ENCODE results near the gene PKHD1. TPM values are rescaled to one million over a fixed set of nuclear protein-coding genes. Genes with fewer than 3 reads are reported as not detected.

PKHD1 gene
- total and polyA plus RNA-seq, 2 of the 8 experiments (the other 6 are each of a cell fraction or from before 2014, with no cell fraction given), result 0.06 to 0.09 TPM

DNA sequence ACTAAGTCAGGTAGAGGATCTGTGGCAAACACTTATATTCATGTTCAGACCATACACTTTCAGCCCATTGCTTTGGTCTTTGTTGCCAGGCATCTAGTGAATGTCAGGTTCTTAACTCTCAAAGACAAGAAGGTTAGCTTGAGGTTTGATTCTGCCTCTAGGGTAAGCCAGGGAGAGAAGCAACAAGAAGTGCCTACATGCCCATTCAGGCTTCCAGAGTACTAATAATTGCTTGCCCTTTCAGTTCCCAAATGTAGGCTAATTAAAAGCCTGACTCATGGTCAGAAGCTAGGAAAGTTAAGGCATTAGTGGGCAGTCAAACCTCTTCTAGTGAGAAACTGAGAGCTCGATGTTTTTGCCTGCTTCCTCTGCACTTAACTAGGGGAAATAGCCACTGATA lies 492.4 kb downstream of the PKHD1 start:
- TF ChIP-seq, protein P1, sequence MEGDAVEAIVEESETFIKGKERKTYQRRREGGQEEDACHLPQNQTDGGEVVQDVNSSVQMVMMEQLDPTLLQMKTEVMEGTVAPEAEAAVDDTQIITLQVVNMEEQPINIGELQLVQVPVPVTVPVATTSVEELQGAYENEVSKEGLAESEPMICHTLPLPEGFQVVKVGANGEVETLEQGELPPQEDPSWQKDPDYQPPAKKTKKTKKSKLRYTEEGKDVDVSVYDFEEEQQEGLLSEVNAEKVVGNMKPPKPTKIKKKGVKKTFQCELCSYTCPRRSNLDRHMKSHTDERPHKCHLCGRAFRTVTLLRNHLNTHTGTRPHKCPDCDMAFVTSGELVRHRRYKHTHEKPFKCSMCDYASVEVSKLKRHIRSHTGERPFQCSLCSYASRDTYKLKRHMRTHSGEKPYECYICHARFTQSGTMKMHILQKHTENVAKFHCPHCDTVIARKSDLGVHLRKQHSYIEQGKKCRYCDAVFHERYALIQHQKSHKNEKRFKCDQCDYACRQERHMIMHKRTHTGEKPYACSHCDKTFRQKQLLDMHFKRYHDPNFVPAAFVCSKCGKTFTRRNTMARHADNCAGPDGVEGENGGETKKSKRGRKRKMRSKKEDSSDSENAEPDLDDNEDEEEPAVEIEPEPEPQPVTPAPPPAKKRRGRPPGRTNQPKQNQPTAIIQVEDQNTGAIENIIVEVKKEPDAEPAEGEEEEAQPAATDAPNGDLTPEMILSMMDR (IDR thresholded peaks at IDR 0.05; ENCODE audit: control extremely low read depth in 1 of 3, insufficient read depth in 1 of 3, low read depth in 1 of 3, low read length in 3 of 3), result no peak
- TF ChIP-seq SIN3A (conservative IDR thresholded peaks at IDR 0.05 in 1 of 2, IDR thresholded peaks at IDR 0.05 in 1 of 2; ENCODE audit: low read depth in 1 of 2, low read length in 2 of 2) (no peak), KDM4A (IDR thresholded peaks at IDR 0.05; ENCODE audit: low read depth, low read length, severe bottlenecking) (no peak), HDAC2 (IDR thresholded peaks at IDR 0.05; ENCODE audit: borderline replicate concordance in 1 of 2, low read depth in 2 of 2, low read length in 2 of 2) (no peak), CBX8 (IDR thresholded peaks at IDR 0.05; ENCODE audit: borderline replicate concordance, low read depth, low read length) (no peak), POU5F1 (IDR thresholded peaks at IDR 0.05; ENCODE audit: low read depth, low read length) (no peak)
- TF ChIP-seq, protein P2, sequence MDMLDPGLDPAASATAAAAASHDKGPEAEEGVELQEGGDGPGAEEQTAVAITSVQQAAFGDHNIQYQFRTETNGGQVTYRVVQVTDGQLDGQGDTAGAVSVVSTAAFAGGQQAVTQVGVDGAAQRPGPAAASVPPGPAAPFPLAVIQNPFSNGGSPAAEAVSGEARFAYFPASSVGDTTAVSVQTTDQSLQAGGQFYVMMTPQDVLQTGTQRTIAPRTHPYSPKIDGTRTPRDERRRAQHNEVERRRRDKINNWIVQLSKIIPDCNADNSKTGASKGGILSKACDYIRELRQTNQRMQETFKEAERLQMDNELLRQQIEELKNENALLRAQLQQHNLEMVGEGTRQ (IDR thresholded peaks at IDR 0.05; ENCODE audit: low read length), result no peak
- Histone ChIP-seq H3K23ac (ENCODE audit: insufficient read length) (no peak overlapping the region), H3K79me1 (ENCODE audit: low read depth, low read length) (no peaks in the 10 kb centered on the region), H3K4me2 (ENCODE audit: insufficient read depth in 1 of 2, low read depth in 2 of 2, low read length in 2 of 2) (no peak overlapping the region), H4K8ac (ENCODE audit: extremely low read depth, insufficient read depth, low read length) (no peak overlapping the region), H3K23me2 (ENCODE audit: low read depth, low read length) (no peaks in the 10 kb centered on the region), H3K56ac (replicated peaks; ENCODE audit: insufficient read length, low read depth, low read length) (no peak overlapping the region), H3K79me2 (ENCODE audit: control insufficient read depth in 1 of 2, insufficient read depth in 2 of 2, low read length in 2 of 2) (no peaks in the 10 kb centered on the region), H2BK20ac (ENCODE audit: low read length) (no peak overlapping the region), H3K36me3 (ENCODE audit: control insufficient read depth in 2 of 4, insufficient read depth in 4 of 4, low read length in 3 of 4) (no peaks in the 10 kb centered on the region), H3K4me3 (ENCODE audit: extremely low read depth in 1 of 4, insufficient read depth in 2 of 4, low read depth in 3 of 4, low read length in 4 of 4) (no peak overlapping the region), H2BK15ac (ENCODE audit: low read length) (no peak overlapping the region), H3K27ac (ENCODE audit: low read depth, low read length) (no peak overlapping the region), H3K14ac (ENCODE audit: insufficient read length) (no peak overlapping the region), H2AK5ac (ENCODE audit: low read depth, low read length) (no peak overlapping the region), H3K9ac (replicated peaks in 1 of 4; ENCODE audit: extremely low read depth in 1 of 4, low read depth in 3 of 4, low read length in 3 of 4) (no peak overlapping the region), H4K5ac (ENCODE audit: insufficient read length, low read depth, low read length) (no peak overlapping the region), H3K18ac (ENCODE audit: extremely low read depth, low read length) (no peak overlapping the region), H3K27me3 (replicated peaks in 1 of 4; ENCODE audit: control insufficient read depth in 3 of 4, extremely low read depth in 1 of 4, insufficient read depth in 3 of 4, low read length in 3 of 4) (no peaks in the 10 kb centered on the region), H2BK5ac (ENCODE audit: low read depth, low read length) (no peak overlapping the region), H2BK12ac (ENCODE audit: low read depth, low read length) (no peak overlapping the region), H2BK120ac (replicated peaks; ENCODE audit: low read depth, low read length) (no peak overlapping the region), H4K20me1 (replicated peaks in 1 of 2; ENCODE audit: control insufficient read depth in 1 of 2, insufficient read depth in 2 of 2, low read length in 2 of 2) (no peaks in the 10 kb centered on the region), H4K91ac (replicated peaks; ENCODE audit: insufficient read length, low read length) (no peak overlapping the region), H2AFZ (ENCODE audit: low read length) (peak overlapping the region; percentile 72), H3K9me3 (ENCODE audit: insufficient read depth in 2 of 2, low read depth in 1 of 2, low read length in 1 of 2) (peaks cover 6% of the 10 kb centered on the region in 2 experiments; a peak in 3 of 4 replicates), H3K4me1 (replicated peaks in 1 of 4; ENCODE audit: control insufficient read depth in 3 of 4, insufficient read depth in 4 of 4, low read length in 3 of 4) (no peaks in the 10 kb centered on the region), H3K4ac (replicated peaks; ENCODE audit: insufficient read length, low read depth, low read length) (no peak overlapping the region)
- 80% methylated on average over 1 of the region's 1 CpG; no CpG with 5 or more reads in 1 of the 2 experiments for WGBS, 2 experiments (ENCODE audit: extremely low coverage in 1 of 2, insufficient coverage in 1 of 2, insufficient read length in 1 of 2, insufficient replicate concordance in 2 of 2, low coverage in 1 of 2, low lambda C conversion rate in 2 of 2, missing lambda C conversion rate in 1 of 2)
- ChIA-PET CTCF (ENCODE audit: partially characterized antibody) (interaction anchor here (0.7 to 2.0 kb wide), 3 partner anchors 23 to 49 kb away, joined by 3 to 13 read pairs (median 3); no protein-coding TSS in a partner anchor), POLR2A (ENCODE audit: partially characterized antibody) (no interaction called here)
- FAIRE-seq, result no peak
- DNase-seq (ENCODE audit: low read depth in 1 of 2, low spot score in 2 of 2), result no peak

Measured in H1 (cell line).